Aorta (tissue), 5 donors: ENCODE data around the gene COL4A6. TPM values are rescaled to one million over a fixed set of nuclear protein-coding genes. Genes with fewer than 3 reads are reported as not detected.

ENCODE experiments used
- ATAC-seq: fragments of 200-7000 bp; cut with Tn5 transposase; one replicate; pipeline ENCODE4 v1.9.1; 2022; ENCODE audit warnings: moderate library complexity; ENCODE audit not compliant: low FRiP score
- DNase-seq, 2 donors: peaks; one replicate each; pipeline ENCODE4 v3.0.0-alpha.2; 2020
- H3K27ac ChIP-seq, 2 donors: one replicate each; pipeline ENCODE4 v1.5.1; 2013; ENCODE audit warnings: low read length in 2 of 2, mild to moderate bottlenecking in 2 of 2, moderate library complexity in 2 of 2, control low read depth in 1 of 2, inconsistent platforms in 1 of 2, low read depth in 1 of 2
- H3K27me3 ChIP-seq, 2 donors: one replicate each; pipeline ENCODE4 v1.6.1; 2013; ENCODE audit warnings: control low read depth in 1 of 2, low read length in 1 of 2, mild to moderate bottlenecking in 1 of 2, moderate library complexity in 1 of 2; ENCODE audit not compliant: insufficient read depth in 2 of 2, control insufficient read depth in 1 of 2
- H3K36me3 ChIP-seq, 2 donors: one replicate each; pipeline ENCODE4 v1.6.1; 2013; ENCODE audit warnings: control low read depth in 1 of 2, low read length in 1 of 2, mild to moderate bottlenecking in 1 of 2; ENCODE audit not compliant: insufficient read depth in 2 of 2, control insufficient read depth in 1 of 2
- H3K4me1 ChIP-seq, 2 donors: one replicate each; pipeline ENCODE4 v1.6.1; 2013; ENCODE audit warnings: low read length in 2 of 2, control low read depth in 1 of 2, mild to moderate bottlenecking in 1 of 2, moderate library complexity in 1 of 2; ENCODE audit not compliant: insufficient read depth in 2 of 2, control insufficient read depth in 1 of 2
- H3K4me3 ChIP-seq, 2 donors: one replicate each; pipeline ENCODE4 v1.5.1; 2013; ENCODE audit warnings: low read length in 2 of 2, control low read depth in 1 of 2, mild to moderate bottlenecking in 1 of 2
- H3K9me3 ChIP-seq: one replicate; pipeline ENCODE4 v1.6.1; 2013; ENCODE audit warnings: mild to moderate bottlenecking, low read length; ENCODE audit not compliant: control insufficient read depth
- WGBS, 2 donors: extraction: QIAGEN DNeasy Blood & Tissue Kit; methylation state at CpG; one replicate each; pipeline ENCODE4 v1.1.7; 2013; 5-methylcytosine and 5-hydroxymethylcytosine counted together
- intact Hi-C, 2 donors: fragments of 100-400 bp; cut with DNase I; formaldehyde crosslinking; loops; one replicate each; pipeline versions ENCODE4 v1.14.2 to v1.15.0; 2022
- polyA plus RNA-seq, 2 donors: library from polyadenylated mRNA; stranded (reverse); fragments of 200-250 nt; gene quantifications; one replicate each; pipeline ENCODE4 v1.2.3, GENCODE V29; 2013
- total RNA-seq, 2 donors: library from RNA; stranded (reverse); fragmentation: NEBNext Ultra II Directional; extraction: Animal tissue kit (Norgen Biotek cat#: 25700); gene quantifications; one replicate each; pipeline ENCODE4 v1.2.1, GENCODE V29; 2021
- donor health status: healthy with polysubstance abuse.
- donor health status: Bipolar disorder and iron deficiency.
- donor health status: DM: no; HTN: no; CAD: no.
- donor health status: DM: no; HTN: no; CAD: no.
- donor health status: DM: yes; HTN: yes; CAD: no.

The COL4A6 gene
- total and polyA plus RNA-seq, 4 donors = 0.75 to 7.2 (median 1.8) TPM

DNA sequence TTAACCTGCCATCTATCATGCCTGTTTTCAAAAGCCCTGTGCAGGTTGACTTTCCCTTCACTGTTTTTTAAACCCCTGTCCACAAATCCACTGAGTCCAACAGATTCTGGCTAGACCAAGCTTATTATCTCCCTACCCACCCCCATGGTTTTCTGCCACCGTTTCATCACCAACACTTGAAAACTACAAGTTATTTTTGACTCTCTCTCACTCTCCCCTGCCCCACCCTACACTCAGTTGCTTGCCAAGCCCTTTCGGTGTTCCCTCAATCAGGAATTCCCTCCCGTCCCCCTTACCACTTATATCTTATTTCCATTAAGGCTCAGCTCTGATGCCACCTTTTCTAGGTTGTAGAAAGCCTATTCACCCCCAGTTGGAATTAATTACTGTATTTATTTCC, 316.9 kb downstream of the COL4A6 start:
- 16 to 20% methylated on average over 3 of the region's 3 CpGs for WGBS, 2 donors
- H3K9me3 ChIP-seq = no peaks in the 10 kb centered on the region
- no peak overlapping the region for H3K4me3 ChIP-seq
- intact Hi-C loops = no loop called here
- ATAC-seq (no peak), DNase-seq (no peak)
- H3K27ac ChIP-seq = no peak overlapping the region
- H3K27me3 ChIP-seq = no peaks in the 10 kb centered on the region
- H3K4me1 ChIP-seq = no peaks in the 10 kb centered on the region
- no peaks in the 10 kb centered on the region for H3K36me3 ChIP-seq

DNA sequence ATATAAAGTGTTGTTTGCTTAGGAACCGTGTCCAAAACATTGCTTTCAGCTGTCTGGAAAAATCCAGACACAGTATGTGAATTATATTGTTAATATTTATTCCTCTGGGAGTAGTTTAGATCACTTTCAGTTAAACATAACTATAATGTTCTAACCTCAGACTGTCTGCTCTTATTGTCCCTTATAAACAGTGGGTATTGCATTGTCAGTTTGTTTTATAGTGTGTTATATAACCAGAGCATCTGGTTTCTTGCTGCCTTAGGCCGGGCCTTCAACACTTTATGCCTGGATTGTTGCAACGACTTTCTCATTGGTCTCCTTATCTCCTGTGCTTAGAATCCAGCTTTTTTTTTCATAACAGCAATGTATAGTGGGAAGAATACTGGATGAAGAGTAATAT, 320.2 kb downstream of the COL4A6 start:
- 50 to 70% methylated on average over 3 of the region's 3 CpGs for WGBS, 2 donors
- no peak overlapping the region for H3K4me3 ChIP-seq
- no peak for DNase-seq
- no peaks in the 10 kb centered on the region for H3K36me3 ChIP-seq
- H3K9me3 ChIP-seq = no peaks in the 10 kb centered on the region
- no peak overlapping the region for H3K27ac ChIP-seq
- intact Hi-C loops = no loop called here
- no peaks in the 10 kb centered on the region for H3K27me3 ChIP-seq
- no peak for ATAC-seq
- H3K4me1 ChIP-seq = no peaks in the 10 kb centered on the region

- no peaks in the 10 kb centered on the region for H3K36me3 ChIP-seq
- intact Hi-C loops = no loop called here
- H3K4me3 ChIP-seq = no peak overlapping the region
- H3K9me3 ChIP-seq = no peaks in the 10 kb centered on the region
- ATAC-seq = no peak
- H3K4me1 ChIP-seq = no peaks in the 10 kb centered on the region
- no peak overlapping the region for H3K27ac ChIP-seq
- H3K27me3 ChIP-seq = no peaks in the 10 kb centered on the region
- DNase-seq = no peak
Observed at GRCh38 chrX:108114541-108114940, 323.7 kb downstream of the COL4A6 start.

Other genes starting within 250 kb of the COL4A6 start
- gene COL4A5, start 1.4 kb upstream of the COL4A6 start, total RNA-seq = 10 to 100 TPM; 36.3 to 48.0 TPM
- gene COL4A5, start 1.4 kb upstream of the COL4A6 start, polyA plus RNA-seq = 10 to 100 TPM; 13.8 to 38.0 TPM